Measurements from ENCODE around the gene TENM3. TPM values are rescaled to one million over a fixed set of nuclear protein-coding genes. Genes with fewer than 3 reads are reported as not detected.

The TENM3 gene
- total and polyA plus RNA-seq, 2 donors (not counting 3 experiments of a cell fraction or from before 2014, with no cell fraction given) = 3.2 to 6.2 TPM

GRCh38 chr4:182694551-182694950, 451.3 kb downstream of the TENM3 start:
- intact Hi-C loops (cut with micrococcal nuclease) = no loop called here

More at GRCh38 chr4:182694551-182694950, 451.3 kb downstream of the TENM3 start:
- Histone ChIP-seq H3K4me3 (replicated peaks in 1 of 3; ENCODE audit: insufficient read depth in 1 of 3, low read depth in 1 of 3, low read length in 3 of 3) (no peak overlapping the region), H3K27me3 (ENCODE audit: control insufficient read depth in 2 of 2, insufficient read depth in 2 of 2, low read length in 2 of 2) (no peaks in the 10 kb centered on the region), H4K20me1 (replicated peaks; ENCODE audit: control insufficient read depth, extremely low read depth, insufficient read depth, low read length) (no peaks in the 10 kb centered on the region), H3K27ac (ENCODE audit: insufficient read depth, low read depth, low read length) (no peak overlapping the region), H3K9ac (replicated peaks; ENCODE audit: extremely low read depth, insufficient read depth, low read length) (no peak overlapping the region), H3K79me2 (ENCODE audit: control insufficient read depth, insufficient read depth, low read length) (no peaks in the 10 kb centered on the region), H3K4me2 (ENCODE audit: insufficient read depth, low read length) (no peak overlapping the region), H3K9me3 (replicated peaks; ENCODE audit: control insufficient read depth, insufficient read depth, low read length) (no peaks in the 10 kb centered on the region), H3K4me1 (ENCODE audit: control insufficient read depth, extremely low read depth, insufficient read depth, low read length) (no peaks in the 10 kb centered on the region), H3K36me3 (ENCODE audit: control insufficient read depth in 2 of 2, extremely low read depth in 1 of 2, insufficient read depth in 2 of 2, low read length in 2 of 2) (no peaks in the 10 kb centered on the region), H2AFZ (ENCODE audit: low read depth, low read length) (no peak overlapping the region), H3K9me1 (replicated peaks; ENCODE audit: control insufficient read depth, extremely low read depth, insufficient read depth, low read length) (no peaks in the 10 kb centered on the region)
- dilution Hi-C loops (cut with MboI; ENCODE audit: extremely low pct_ligation_motif_present, low sequenced_read_pairs) = no loop called here
- DNase-seq (ENCODE audit: low read depth, low spot score) (no peak), FAIRE-seq (no peak)
- CTCF ChIA-PET = interaction anchor here (0.7 kb wide), 1 partner anchor 111 kb away, joined by 3 read pairs; no protein-coding TSS in a partner anchor
- POLR2A ChIA-PET = no interaction called here
- no TSS peak for BruUV-seq (replicated peaks)
- TF ChIP-seq GATA2 (IDR thresholded peaks at IDR 0.05; ENCODE audit: insufficient read depth, insufficient read length, low read depth, low read length) = no peak
- TF ChIP-seq POLR2AphosphoS5 (IDR thresholded peaks at IDR 0.05; ENCODE audit: insufficient read depth, low read depth, low read length) = no peak
- no peak for TF ChIP-seq POLR2A (IDR thresholded peaks at IDR 0.05; ENCODE audit: low read depth, low read length)
- TF ChIP-seq EZH2 (IDR thresholded peaks at IDR 0.05; ENCODE audit: borderline replicate concordance, low read depth, low read length, severe bottlenecking) = no peak
- no peak for TF ChIP-seq JUN (IDR thresholded peaks at IDR 0.05; ENCODE audit: borderline replicate concordance, insufficient read depth, insufficient read length, low read depth)
- no peak for TF ChIP-seq MYC (IDR thresholded peaks at IDR 0.05; ENCODE audit: low read depth, low read length)
- TF ChIP-seq CTCF (IDR thresholded peaks at IDR 0.05; ENCODE audit: extremely low read depth in 1 of 2, insufficient read depth in 1 of 2, low read depth in 1 of 2, low read length in 2 of 2) = no peak
- no peak for TF ChIP-seq MAX (IDR thresholded peaks at IDR 0.05; ENCODE audit: insufficient read depth, insufficient read length)
- TF ChIP-seq FOS (IDR thresholded peaks at IDR 0.05; ENCODE audit: borderline replicate concordance, insufficient read depth, low read length) = no peak
